SW480 (cell line): ENCODE measurements around the gene FBLN1.
"Not testable (repeated sequence)": the region's sequence is repeated elsewhere in the genome, so short reads cannot be mapped to it uniquely, and the experiment has no call there.

Source experiments
- DNase-seq: peaks from one replicate; pipeline ENCODE4 v3.0.0-alpha.2; 2016; ENCODE audit warnings: low spot score

The FBLN1 gene

GRCh38 chr22:45548991-45549761, 46.5 kb downstream of the FBLN1 start:
- peak; percentile 87 for DNase-seq

- peak; percentile 15 for DNase-seq
Observed at GRCh38 chr22:45549762-45550378, 47.2 kb downstream of the FBLN1 start.

- DNase-seq: no peak
Observed at GRCh38 chr22:45550416-45550815, 47.7 kb downstream of the FBLN1 start.

- DNase-seq: no peak
Observed at GRCh38 chr22:45550891-45551290, 48.2 kb downstream of the FBLN1 start.

GRCh38 chr22:45551310-45552016, 48.8 kb downstream of the FBLN1 start:
- DNase-seq: no peak

GRCh38 chr22:45552017-45552411, 49.3 kb downstream of the FBLN1 start:
- no peak for DNase-seq

GRCh38 chr22:45552580-45553350, 50.1 kb downstream of the FBLN1 start:
- DNase-seq: peak; percentile 92

GRCh38 chr22:45553351-45554039, 50.8 kb downstream of the FBLN1 start:
- peak; percentile 72 for DNase-seq

- DNase-seq: peak; percentile 22
Observed at GRCh38 chr22:45554040-45554406, 51.3 kb downstream of the FBLN1 start.

GRCh38 chr22:45554861-45555260, 52.2 kb downstream of the FBLN1 start:
- DNase-seq: no peak

GRCh38 chr22:45557926-45558325, 55.2 kb downstream of the FBLN1 start:
- DNase-seq: not testable (repeated sequence)

- not testable (repeated sequence) for DNase-seq
Observed at GRCh38 chr22:45560092-45560491, 57.4 kb downstream of the FBLN1 start.

- not testable (repeated sequence) for DNase-seq
Observed at GRCh38 chr22:45560761-45561160, 58.1 kb downstream of the FBLN1 start.

- DNase-seq: no peak
Observed at GRCh38 chr22:45562102-45562501, 59.4 kb downstream of the FBLN1 start.

- no peak for DNase-seq
Observed at GRCh38 chr22:45562537-45563361, 60.1 kb downstream of the FBLN1 start.

GRCh38 chr22:45563362-45564040, 60.8 kb downstream of the FBLN1 start:
- DNase-seq: no peak

GRCh38 chr22:45564349-45565030, 61.8 kb downstream of the FBLN1 start:
- DNase-seq: no peak

GRCh38 chr22:45565171-45565570, 62.5 kb downstream of the FBLN1 start:
- DNase-seq: no peak

- no peak for DNase-seq
Observed at GRCh38 chr22:45565973-45566372, 63.3 kb downstream of the FBLN1 start.

GRCh38 chr22:45568213-45568612, 65.5 kb downstream of the FBLN1 start:
- DNase-seq: no peak
